HG03060 (cell line): ENCODE data around the gene IRX6.

ENCODE experiments used
- ATAC-seq: cut with Tn5 transposase; IDR thresholded peaks from one replicate; pipeline ENCODE4 v1.9.1; 2021; ENCODE audit warnings: low read depth, moderate number of reproducible peaks; ENCODE audit not compliant: unreplicated experiment

IRX6 gene

DNA sequence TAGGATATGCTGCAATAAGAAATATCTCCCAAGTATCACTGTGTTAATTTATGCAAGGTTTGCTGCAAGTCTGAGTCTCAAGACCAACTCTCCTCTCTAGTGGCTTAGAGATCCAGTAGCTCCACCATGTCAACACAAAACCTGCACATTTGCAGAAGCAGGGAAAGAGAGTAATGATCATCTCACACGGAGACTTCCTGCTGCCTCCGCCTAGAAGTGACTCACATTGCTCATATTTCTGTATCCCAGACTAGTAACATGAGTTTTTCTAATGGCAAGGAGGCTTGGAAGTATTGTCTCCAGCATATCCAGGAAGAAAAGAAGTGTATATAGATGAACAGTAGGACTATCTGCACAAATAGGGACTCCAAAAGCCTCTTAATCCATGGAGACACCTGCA is 15.0 kb upstream of the IRX6 start:
- ATAC-seq: no peak

GRCh38 chr16:55322327-55322726 is 1.7 kb upstream of the IRX6 start:
- ATAC-seq: no peak

GRCh38 chr16:55324285-55325079 is 479 bp downstream of the IRX6 start:
- no peak for ATAC-seq

DNA sequence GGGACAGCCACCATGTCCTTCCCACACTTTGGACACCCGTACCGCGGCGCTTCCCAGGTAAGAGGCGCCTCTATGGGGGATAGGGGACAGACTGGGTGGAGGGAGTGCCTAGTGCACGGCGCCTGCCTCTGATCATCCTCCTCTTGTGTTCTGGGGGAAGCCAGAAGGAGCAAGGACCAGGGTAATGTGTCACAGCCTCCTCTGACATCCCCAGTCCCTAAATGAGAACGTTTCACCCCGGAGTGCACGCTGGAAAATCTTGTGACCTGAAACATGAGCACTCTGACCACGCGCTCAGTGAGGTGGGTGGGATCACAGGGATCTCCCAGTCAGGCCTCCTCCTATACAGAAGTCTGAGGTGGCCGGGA is 1.1 kb downstream of the IRX6 start:
- ATAC-seq: no peak

DNA sequence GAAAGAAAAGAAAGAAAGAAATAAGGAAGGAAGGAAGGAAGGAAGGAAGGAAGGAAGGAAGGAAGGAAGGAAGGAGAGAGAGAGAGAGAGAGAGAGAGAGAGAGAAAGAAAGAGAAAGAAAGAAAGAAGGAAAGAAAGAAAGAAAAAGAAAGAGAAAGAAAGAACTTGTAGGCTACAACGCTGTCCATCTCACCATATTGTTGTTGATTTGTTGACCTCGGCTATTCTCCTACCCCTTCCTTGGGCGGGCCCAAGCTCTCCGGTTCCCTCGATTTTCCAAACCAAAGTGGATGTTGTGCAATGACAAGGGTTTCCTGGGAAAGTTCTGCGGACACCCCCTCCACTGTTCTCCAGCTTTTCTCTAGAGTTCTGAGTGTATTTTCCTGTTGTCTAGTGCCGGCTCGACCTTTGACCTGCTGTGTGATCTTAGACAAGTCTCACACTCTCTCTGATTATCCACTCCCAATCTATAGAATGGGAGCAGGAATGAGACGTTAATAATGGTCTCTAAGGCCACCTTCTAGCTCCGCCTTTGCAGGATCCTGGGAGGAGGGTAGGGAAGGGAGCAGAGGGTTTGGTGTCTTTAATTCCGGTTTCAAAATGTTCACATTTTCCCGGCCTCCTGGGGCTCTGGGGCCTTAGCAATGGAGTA is 1.6 kb downstream of the IRX6 start:
- ATAC-seq: no peak

GRCh38 chr16:55326261-55327092 is 2.5 kb downstream of the IRX6 start:
- no peak for ATAC-seq

- no peak for ATAC-seq
Measured at GRCh38 chr16:55328611-55329569, 4.9 kb downstream of the IRX6 start.

DNA sequence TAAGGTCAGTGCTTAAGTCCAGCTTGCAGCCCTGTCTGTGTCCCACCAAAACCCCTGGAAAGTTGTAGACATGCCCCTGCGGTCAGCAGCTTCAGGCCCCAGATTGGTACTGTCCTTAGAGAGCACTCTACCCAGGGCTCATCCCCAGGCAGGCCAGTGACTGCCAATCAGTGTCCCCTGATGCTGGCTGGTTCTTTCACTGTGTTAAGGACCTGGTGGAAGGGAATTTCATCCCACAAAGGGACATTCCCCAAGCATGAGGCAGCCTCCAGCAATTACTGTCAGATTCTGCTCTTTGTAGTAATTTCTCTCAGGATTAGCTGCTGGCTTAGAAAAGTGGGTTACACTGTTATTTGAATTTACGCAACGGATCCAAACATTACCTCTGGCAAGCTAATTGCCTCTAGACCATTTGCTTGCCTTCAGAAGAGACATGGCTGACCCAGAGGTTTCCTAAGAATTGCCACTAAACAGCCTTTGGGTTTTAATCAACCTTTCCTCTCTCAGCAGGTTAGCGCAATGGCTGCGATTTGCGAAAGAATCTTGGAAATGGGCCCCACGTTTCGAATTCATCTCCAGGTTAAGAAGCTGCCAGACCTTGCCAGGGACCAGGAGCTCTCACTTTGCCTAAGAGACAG is 5.9 kb downstream of the IRX6 start:
- ATAC-seq: no peak

DNA sequence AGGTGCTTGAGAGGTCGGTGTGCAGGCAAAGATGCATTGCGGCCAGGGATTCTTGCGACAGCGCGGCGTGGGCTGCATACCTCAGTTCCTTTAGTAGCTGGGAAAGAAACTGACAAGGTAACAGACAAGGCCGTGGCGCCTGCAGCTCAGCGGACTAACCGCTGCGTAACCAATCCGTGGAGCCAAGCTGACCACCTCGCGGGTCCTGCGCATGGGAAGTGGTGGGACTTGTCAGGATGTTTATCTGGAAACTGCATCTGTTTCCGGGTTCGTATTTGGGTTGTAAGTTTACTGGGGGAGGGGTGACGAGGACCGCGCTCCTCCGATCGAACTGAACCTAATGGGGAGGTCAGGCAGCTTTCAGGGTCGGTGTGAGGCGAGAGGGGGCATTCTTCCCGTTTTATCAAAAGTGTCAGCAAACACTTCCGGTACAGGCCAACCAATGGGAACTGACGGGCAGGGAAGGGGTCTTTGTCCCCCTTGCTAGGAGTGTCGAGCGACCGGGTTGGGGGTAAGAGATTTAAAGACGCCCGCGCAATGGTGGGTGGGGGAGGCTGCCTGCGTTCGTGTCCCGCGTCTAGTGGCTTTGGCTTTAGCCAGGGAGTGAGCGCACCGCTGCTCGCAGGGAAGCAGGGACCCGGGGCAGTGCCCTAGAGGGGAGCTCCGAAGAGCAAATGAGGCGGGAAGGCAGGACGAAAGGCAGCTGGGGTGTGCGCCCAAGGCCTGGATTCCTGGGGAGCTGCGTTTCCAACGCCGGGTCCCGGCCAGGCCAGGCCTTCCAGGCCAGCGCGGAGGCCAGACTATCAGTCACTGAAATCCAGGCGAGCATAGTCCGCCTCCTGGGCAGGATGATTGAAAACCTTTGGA is 7.0 kb downstream of the IRX6 start:
- no peak for ATAC-seq

- no peak for ATAC-seq
Measured at GRCh38 chr16:55331648-55332185, 7.7 kb downstream of the IRX6 start.

GRCh38 chr16:55333684-55334083 is 9.7 kb downstream of the IRX6 start:
- no peak for ATAC-seq

DNA sequence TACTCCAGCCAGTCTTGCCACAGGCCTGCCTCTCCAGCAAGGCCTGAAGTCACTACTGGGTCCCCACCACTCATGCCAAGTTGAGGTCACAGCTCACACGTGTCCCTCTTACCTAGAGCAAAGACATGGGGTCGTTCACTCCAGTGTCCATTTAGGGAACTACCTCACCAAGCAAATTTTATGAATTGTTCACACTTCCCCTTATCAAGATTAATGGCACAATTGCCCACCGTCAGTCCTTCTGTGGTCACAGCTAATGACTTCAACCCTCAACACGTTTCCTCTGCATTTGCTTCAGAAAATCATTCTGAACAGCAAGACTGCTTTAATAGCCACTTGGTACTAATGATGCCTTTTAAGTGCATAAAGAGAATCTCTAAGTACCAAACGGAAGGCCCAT is 14.6 kb downstream of the IRX6 start:
- no peak for ATAC-seq

DNA sequence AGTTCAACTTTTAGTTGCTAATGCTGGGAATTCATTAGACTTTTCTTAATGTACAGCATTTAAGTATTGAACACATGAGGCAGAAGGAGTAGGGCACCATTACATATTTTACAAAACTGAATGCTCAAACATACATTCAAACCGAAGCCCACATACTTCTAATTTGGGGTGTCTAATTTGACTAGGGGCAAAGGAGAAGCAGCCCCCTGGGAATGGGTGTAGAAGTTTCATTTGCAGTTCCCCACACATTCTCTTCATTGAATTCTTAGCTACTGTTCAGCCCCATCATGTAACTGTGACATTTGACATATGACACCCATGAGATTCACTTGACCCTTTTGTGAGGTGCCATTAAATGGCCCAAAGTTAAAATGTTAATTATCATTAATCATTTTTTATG is 16.4 kb downstream of the IRX6 start:
- ATAC-seq: no peak

GRCh38 chr16:55341681-55342080 is 17.7 kb downstream of the IRX6 start:
- ATAC-seq: no peak

DNA sequence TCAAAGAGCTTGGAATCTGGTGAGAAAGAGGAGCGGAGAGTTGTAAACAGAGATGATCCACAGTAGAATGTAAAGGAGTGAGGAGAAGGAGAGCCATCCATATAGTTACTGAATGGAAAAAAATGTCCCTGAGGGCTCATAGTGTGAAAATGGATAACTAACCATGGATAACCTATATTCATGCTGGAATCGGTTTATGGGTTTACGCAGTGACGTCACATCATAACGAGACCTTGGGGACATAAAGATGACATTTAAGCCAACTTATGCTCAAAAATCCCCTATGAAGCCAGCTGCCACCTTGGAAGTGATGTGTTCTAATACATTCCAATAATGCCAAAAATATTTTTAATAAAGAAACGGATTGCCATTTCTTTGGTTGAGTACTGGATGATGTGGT is 22.5 kb downstream of the IRX6 start:
- no peak for ATAC-seq

DNA sequence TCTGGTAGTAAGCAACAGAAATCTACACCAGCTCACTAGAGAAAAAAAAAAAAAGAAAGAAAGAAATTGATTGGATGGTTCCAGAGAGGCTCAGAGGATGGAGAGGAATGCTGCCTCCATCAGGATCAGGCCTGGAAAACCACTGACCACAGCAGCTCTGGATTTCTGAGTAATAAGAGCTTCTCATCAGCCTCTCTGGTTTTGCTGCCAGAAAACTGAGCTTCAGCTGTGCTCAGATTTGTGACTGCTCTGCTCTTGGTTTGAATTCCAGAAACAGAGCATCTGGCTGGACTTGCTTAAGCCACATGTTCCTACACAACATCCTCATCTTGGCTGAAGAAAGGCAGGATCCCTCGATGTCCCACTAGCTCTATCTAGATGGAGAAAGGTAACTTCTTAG is 25.9 kb downstream of the IRX6 start:
- no peak for ATAC-seq

- ATAC-seq: no peak
Measured at GRCh38 chr16:55350984-55351383, 27.0 kb downstream of the IRX6 start.

- no peak for ATAC-seq
Measured at GRCh38 chr16:55351936-55352335, 27.9 kb downstream of the IRX6 start.

DNA sequence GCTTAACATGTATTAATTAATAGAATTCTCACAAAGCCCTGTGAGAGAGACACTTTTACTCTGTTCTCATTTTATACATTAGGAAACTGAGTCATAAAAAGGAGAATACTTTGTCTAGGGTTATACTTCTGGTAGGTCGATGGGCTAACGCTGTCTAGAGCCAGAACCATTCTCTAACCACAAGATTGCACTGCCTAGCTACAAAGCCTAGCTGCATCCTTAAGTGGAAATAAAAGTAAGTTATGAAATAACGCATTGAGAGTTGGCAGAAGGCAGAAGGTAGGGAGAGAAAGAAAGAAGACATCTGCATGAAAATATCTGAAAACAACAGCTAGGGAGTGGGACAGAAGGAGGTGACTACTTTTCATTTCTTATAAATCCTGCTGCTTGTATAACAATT is 33.2 kb downstream of the IRX6 start:
- ATAC-seq: no peak
